ENCODE data around the gene STIM2. TPM values are rescaled to one million over a fixed set of nuclear protein-coding genes. Genes with fewer than 3 reads are reported as not detected.

Gene STIM2
- total RNA-seq, 1 donor from 2014 or later, result 25.8 TPM

DNA sequence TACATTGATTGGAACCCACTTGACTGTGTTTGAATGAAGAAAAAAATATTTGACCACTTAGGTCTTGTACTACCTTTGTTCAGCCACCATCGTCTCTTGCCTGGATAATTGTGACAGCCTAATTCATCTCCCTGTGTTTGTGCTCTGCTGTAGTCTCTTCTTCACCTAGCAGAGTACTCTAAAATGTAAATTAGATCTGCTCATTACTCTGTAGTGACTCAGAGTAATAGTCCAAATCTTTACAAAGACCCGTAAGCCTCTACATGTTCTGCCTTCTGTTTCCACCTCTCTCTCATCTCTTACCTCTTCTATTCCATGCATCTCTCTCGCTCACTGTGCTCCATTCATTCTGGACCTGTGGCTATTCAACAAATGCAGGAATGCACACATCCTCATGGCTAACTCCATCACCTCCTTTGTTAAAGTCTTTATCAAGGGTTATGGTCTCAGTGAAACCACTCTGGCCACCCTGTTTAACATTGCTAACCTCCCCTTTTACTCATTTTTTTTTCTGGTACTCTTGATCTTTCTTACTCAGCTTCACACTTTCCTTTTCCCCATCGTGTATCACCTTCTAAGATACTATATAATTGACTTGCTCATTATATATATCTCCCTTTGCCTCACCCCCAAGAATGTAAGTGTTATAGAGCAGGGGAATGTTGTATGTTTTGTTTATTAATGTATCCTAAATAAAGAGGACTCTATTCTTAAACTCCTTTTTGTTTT, 98.4 kb downstream of the STIM2 start:
- Histone ChIP-seq H3K9me3 (ENCODE audit: low read depth) (no peaks in the 10 kb centered on the region), H4K20me1 (ENCODE audit: low read depth) (peaks cover 13% of the 10 kb centered on the region), H3K27me3 (no peaks in the 10 kb centered on the region), H3K4me3 (no peak overlapping the region), H3K79me2 (ENCODE audit: low read depth) (peaks cover 5% of the 10 kb centered on the region), H3K36me3 (no peaks in the 10 kb centered on the region), H3K27ac (no peak overlapping the region), H2AFZ (replicated peaks) (no peak overlapping the region), H3K4me1 (peaks cover 11% of the 10 kb centered on the region), H3F3A (ENCODE audit: low read depth) (peaks cover 17% of the 10 kb centered on the region), H3K9ac (no peak overlapping the region), H3K4me2 (peak overlapping the region; percentile 10)
- no peaks in the 10 kb centered on the region for H3K9me3 Mint-ChIP-seq
- no peak for TF ChIP-seq EZH2 (IDR thresholded peaks at IDR 0.05)
- TF ChIP-seq, protein P1, sequence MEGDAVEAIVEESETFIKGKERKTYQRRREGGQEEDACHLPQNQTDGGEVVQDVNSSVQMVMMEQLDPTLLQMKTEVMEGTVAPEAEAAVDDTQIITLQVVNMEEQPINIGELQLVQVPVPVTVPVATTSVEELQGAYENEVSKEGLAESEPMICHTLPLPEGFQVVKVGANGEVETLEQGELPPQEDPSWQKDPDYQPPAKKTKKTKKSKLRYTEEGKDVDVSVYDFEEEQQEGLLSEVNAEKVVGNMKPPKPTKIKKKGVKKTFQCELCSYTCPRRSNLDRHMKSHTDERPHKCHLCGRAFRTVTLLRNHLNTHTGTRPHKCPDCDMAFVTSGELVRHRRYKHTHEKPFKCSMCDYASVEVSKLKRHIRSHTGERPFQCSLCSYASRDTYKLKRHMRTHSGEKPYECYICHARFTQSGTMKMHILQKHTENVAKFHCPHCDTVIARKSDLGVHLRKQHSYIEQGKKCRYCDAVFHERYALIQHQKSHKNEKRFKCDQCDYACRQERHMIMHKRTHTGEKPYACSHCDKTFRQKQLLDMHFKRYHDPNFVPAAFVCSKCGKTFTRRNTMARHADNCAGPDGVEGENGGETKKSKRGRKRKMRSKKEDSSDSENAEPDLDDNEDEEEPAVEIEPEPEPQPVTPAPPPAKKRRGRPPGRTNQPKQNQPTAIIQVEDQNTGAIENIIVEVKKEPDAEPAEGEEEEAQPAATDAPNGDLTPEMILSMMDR (IDR thresholded peaks at IDR 0.05), result no peak
- no peak for TF ChIP-seq EZH2phosphoT487 (IDR thresholded peaks at IDR 0.05)
- DNase-seq (ENCODE audit: low spot score), result no peak
- H3K4me1 Mint-ChIP-seq, result peaks cover under 1% of the 10 kb centered on the region
- no peak overlapping the region for H3K27ac Mint-ChIP-seq
- H3K36me3 Mint-ChIP-seq, result no peaks in the 10 kb centered on the region
- H3K27me3 Mint-ChIP-seq (ENCODE audit: insufficient read depth, low read depth), result no peaks in the 10 kb centered on the region
- no peak overlapping the region for H3K4me3 Mint-ChIP-seq

DNA sequence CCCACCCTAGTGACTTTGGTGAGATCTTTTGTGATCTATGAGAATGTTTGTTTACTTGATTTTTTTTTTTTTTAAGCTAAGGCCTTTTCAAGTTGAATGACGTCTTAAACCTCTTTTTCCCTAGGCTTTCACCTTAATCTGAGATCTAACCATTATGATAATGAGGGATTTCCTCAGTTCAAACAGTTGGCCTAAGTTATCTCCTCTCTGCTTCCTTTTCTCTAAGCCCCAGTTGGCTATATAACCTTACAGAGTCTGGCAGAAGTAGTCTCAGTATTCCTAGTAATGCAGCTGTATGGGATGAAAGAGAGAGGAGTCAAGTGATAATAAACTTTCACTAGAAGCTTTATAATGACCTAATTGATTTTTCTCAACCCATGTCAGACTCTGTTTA, 99.0 kb downstream of the STIM2 start:
- H3K27me3 ChIP-seq, result no peaks in the 10 kb centered on the region
- no peaks in the 10 kb centered on the region for H3K27me3 Mint-ChIP-seq (ENCODE audit: insufficient read depth, low read depth)
- peaks cover 13% of the 10 kb centered on the region for H4K20me1 ChIP-seq (ENCODE audit: low read depth)
- peak overlapping the region; percentile 10 for H3K4me2 ChIP-seq
- H3K4me3 ChIP-seq, result no peak overlapping the region
- H3K4me1 ChIP-seq, result peaks cover 14% of the 10 kb centered on the region
- H3K4me3 Mint-ChIP-seq, result no peak overlapping the region
- no peak overlapping the region for H3K27ac ChIP-seq
- H3K9me3 ChIP-seq (ENCODE audit: low read depth), result no peaks in the 10 kb centered on the region
- DNase-seq (ENCODE audit: low spot score), result no peak
- no peak overlapping the region for H3K27ac Mint-ChIP-seq
- no peaks in the 10 kb centered on the region for H3K36me3 Mint-ChIP-seq
- TF ChIP-seq EZH2 (IDR thresholded peaks at IDR 0.05) (no peak), EZH2phosphoT487 (IDR thresholded peaks at IDR 0.05) (no peak)
- TF ChIP-seq, protein P1 (IDR thresholded peaks at IDR 0.05), result no peak
- H3K36me3 ChIP-seq, result no peaks in the 10 kb centered on the region
- peaks cover 5% of the 10 kb centered on the region for H3K79me2 ChIP-seq (ENCODE audit: low read depth)
- no peak overlapping the region for H3K9ac ChIP-seq
- peaks cover 7% of the 10 kb centered on the region for H3K4me1 Mint-ChIP-seq
- H3K9me3 Mint-ChIP-seq, result no peaks in the 10 kb centered on the region
- H2AFZ ChIP-seq (replicated peaks), result no peak overlapping the region
- H3F3A ChIP-seq (ENCODE audit: low read depth), result peaks cover 17% of the 10 kb centered on the region

DNA sequence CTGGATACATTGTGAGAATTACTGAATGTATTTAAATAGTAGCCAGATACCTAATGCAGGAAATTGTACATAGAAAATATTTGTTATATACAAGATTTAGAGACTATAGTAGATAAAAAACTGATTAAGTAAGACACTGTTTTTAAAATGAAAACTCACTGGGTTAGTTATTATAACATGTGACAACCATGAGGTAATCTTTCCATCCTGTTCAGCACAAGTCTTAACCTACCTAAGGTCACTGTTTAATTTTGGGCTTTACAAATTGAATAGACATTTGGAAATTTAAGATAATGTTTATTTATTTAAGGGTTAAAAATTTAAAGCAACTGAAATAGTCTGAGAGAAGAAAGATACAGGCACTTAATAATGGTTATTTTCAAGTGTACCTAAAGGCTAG, 102.1 kb downstream of the STIM2 start:
- H3F3A ChIP-seq (ENCODE audit: low read depth), result peaks cover 17% of the 10 kb centered on the region
- no peak for DNase-seq (ENCODE audit: low spot score)
- H3K36me3 ChIP-seq, result no peaks in the 10 kb centered on the region
- H2AFZ ChIP-seq (replicated peaks), result no peak overlapping the region
- TF ChIP-seq EZH2 (IDR thresholded peaks at IDR 0.05), result no peak
- TF ChIP-seq, protein P1 (IDR thresholded peaks at IDR 0.05), result no peak
- no peak for TF ChIP-seq EZH2phosphoT487 (IDR thresholded peaks at IDR 0.05)
- no peaks in the 10 kb centered on the region for H3K27me3 ChIP-seq
- H3K9me3 Mint-ChIP-seq, result no peaks in the 10 kb centered on the region
- no peak overlapping the region for H3K27ac ChIP-seq
- no peaks in the 10 kb centered on the region for H3K27me3 Mint-ChIP-seq (ENCODE audit: insufficient read depth, low read depth)
- H3K36me3 Mint-ChIP-seq, result peaks cover 2% of the 10 kb centered on the region
- H3K4me3 ChIP-seq, result no peak overlapping the region
- H3K79me2 ChIP-seq (ENCODE audit: low read depth), result no peaks in the 10 kb centered on the region
- H3K4me1 Mint-ChIP-seq, result peaks cover 13% of the 10 kb centered on the region
- H3K4me2 ChIP-seq, result no peak overlapping the region
- H3K27ac Mint-ChIP-seq, result no peak overlapping the region
- H4K20me1 ChIP-seq (ENCODE audit: low read depth), result peaks cover 13% of the 10 kb centered on the region
- H3K9me3 ChIP-seq (ENCODE audit: low read depth), result no peaks in the 10 kb centered on the region
- no peak overlapping the region for H3K4me3 Mint-ChIP-seq
- H3K4me1 ChIP-seq, result peaks cover 20% of the 10 kb centered on the region
- no peak overlapping the region for H3K9ac ChIP-seq

Measured in neural progenitor cell (in vitro differentiated cells).